GM18505 (cell line): ENCODE data around the gene ABCC4.

Experiments
- ATAC-seq: cut with Tn5 transposase; IDR thresholded peaks from one replicate; pipeline ENCODE4 v1.9.1; 2021; ENCODE audit not compliant: unreplicated experiment
- POLR2A ChIP-seq: IDR thresholded peaks from 4 replicates; pipeline ENCODE4 v1.6.1; 2011; ENCODE audit warnings: borderline replicate concordance; ENCODE audit not compliant: insufficient read depth, insufficient read length; ENCODE audit errors: extremely low read depth

Gene ABCC4

GRCh38 chr13:94996445-94996844 lies 304.8 kb downstream of the ABCC4 start:
- TF ChIP-seq POLR2A, result no peak
- no peak for ATAC-seq

DNA sequence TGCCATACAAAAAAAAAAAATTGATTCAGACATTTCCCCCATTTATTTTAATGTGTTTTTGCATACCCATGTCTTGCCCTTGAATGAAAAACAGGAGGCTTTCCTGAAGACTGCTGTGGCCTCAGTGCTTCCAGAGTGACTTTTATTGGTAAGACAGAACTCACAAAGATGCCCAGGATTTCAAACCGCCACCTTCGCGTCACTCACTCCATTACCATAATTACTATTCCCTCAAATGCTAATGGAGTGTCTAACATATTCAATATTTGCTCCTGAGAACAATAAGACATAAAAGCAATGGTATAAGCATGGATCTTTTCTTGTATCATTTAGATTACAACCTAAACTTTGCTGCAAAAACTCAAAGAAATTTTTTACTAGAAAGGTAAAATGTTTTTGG lies 306.7 kb downstream of the ABCC4 start:
- ATAC-seq, result no peak
- TF ChIP-seq POLR2A, result no peak

- ATAC-seq, result no peak
- TF ChIP-seq POLR2A, result no peak
Observed at GRCh38 chr13:94993616-94994015, 307.6 kb downstream of the ABCC4 start.

GRCh38 chr13:94992036-94992960 lies 309.0 kb downstream of the ABCC4 start:
- no peak for TF ChIP-seq POLR2A

GRCh38 chr13:94988654-94989053 lies 312.6 kb downstream of the ABCC4 start:
- TF ChIP-seq POLR2A, result no peak
- no peak for ATAC-seq

More at GRCh38 chr13:94992036-94992960, 309.0 kb downstream of the ABCC4 start:
- no peak for ATAC-seq

DNA sequence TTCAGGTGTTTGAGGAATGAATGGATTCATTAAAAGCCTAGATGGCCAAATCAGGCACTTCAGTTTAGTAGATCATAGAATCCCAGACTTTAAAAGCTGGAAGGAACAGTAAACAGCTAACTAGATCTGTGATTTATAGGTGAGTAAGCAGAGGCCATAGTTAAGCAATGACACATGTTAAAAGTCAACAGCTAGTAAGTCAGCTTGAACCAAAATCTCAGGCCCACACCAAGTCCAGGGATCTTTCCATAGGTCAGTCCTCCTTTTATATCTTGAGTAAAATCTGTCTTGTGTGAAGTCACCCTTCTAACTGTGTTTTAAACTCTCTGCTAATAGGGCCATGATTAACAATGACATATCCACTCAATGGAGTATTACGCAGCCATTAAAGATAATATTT lies 313.4 kb downstream of the ABCC4 start:
- no peak for TF ChIP-seq POLR2A
- ATAC-seq, result no peak

- no peak for ATAC-seq
- no peak for TF ChIP-seq POLR2A
Observed at GRCh38 chr13:94987081-94987480, 314.2 kb downstream of the ABCC4 start.

DNA sequence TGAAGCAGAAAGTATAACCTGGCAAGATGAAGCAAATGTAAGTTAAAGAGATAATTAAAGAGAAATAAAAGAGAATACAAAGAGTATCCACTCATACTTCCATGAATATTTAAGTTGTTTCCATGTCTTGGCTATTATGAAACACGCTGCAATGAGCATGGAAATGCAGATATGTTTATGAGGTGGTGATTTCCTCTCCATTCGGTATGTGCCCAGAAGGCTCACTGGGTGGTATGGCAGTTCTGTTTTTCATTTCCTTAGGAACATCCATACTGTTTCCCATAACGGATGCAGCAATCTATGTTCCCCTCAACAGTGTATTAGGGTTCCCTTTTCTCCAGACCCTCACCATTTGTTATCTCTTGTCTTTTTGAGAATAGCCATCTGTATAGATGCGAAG lies 316.3 kb downstream of the ABCC4 start:
- no peak for ATAC-seq
- TF ChIP-seq POLR2A, result no peak

GRCh38 chr13:94978516-94978915 lies 322.7 kb downstream of the ABCC4 start:
- no peak for TF ChIP-seq POLR2A
- ATAC-seq, result no peak

- TF ChIP-seq POLR2A, result no peak
- no peak for ATAC-seq
Observed at GRCh38 chr13:94974015-94974951, 327.0 kb downstream of the ABCC4 start.

- ATAC-seq, result no peak
- TF ChIP-seq POLR2A, result no peak
Observed at GRCh38 chr13:94972262-94972661, 329.0 kb downstream of the ABCC4 start.
